HepG2 (cell line): ENCODE results near the gene FAM162A. TPM values are rescaled to one million over a fixed set of nuclear protein-coding genes. Genes with fewer than 3 reads are reported as not detected.

Experiments used
- ATAC-seq: fragments of 200-7000 bp; cut with Tn5 transposase; 3 replicates; pipeline ENCODE4 v1.9.1; 2020; ENCODE audit warnings: mild to moderate bottlenecking, moderate library complexity
- BruUV-seq: library from RNA; stranded (reverse); fragments of 400-500 nt; replicated peaks from 2 replicates; lab custom pipeline; 2021; lab: Mats Ljungman, UMichigan
- CTCF ChIA-PET: fragments of 300-600 bp; formaldehyde crosslinking; extraction: SDS; loops from one replicate; lab custom pipeline; 2021; ENCODE audit warnings: low total read pairs, inconsistent platforms, low intra/inter-chr PET ratio; lab: Yijun Ruan, JAX
- POLR2A ChIA-PET: fragments of 350-600 bp; sonication (Branson Sonifier 250); formaldehyde crosslinking; loops from one replicate; lab custom pipeline; 2020; ENCODE audit warnings: antibody characterized with exemption, inconsistent platforms; lab: Yijun Ruan, JAX
- DNase-seq: peaks from one replicate; pipeline ENCODE4 v3.0.0-alpha.2; 2015; ENCODE audit warnings: low spot score
- FAIRE-seq: peaks from 3 replicates; lab custom pipeline; 2011; peaks lifted over from hg19 to GRCh38; lab: Jason Lieb, UNC
- H2AFZ ChIP-seq: one replicate; pipeline ENCODE4 v1.6.1; 2011; ENCODE audit warnings: low read length, inconsistent platforms
- H3K27ac ChIP-seq: fragments of 300-600 bp; 3 replicates; pipeline ENCODE4 v1.8.0; 2011; ENCODE audit warnings: mixed run types, mild to moderate bottlenecking, mixed read lengths, low read length, inconsistent platforms; ENCODE audit not compliant: insufficient read depth; ENCODE audit errors: extremely low read length
- H3K27me3 ChIP-seq, 2 experiments: fragments of 200-600 bp in 1 of 2; 2 replicates in 1 of 2; 3 replicates in 1 of 2; pipeline versions ENCODE4 v1.6.0 to v1.8.0; 2011; ENCODE audit warnings: low read length in 2 of 2, mild to moderate bottlenecking in 2 of 2, moderate library complexity in 2 of 2, inconsistent platforms in 1 of 2; ENCODE audit not compliant: insufficient read depth in 2 of 2, control insufficient read depth in 1 of 2
- H3K36me3 ChIP-seq, 2 experiments: fragments of 200-600 bp in 1 of 2; replicated peaks in 1 of 2; 2 replicates in 1 of 2; 3 replicates in 1 of 2; pipeline versions ENCODE4 v1.5.1 to v1.8.0; 2011; ENCODE audit warnings: low read length in 2 of 2, inconsistent platforms in 1 of 2; ENCODE audit not compliant: insufficient read depth in 2 of 2, control insufficient read depth in 1 of 2
- H3K4me1 ChIP-seq: 2 replicates; pipeline ENCODE4 v1.5.1; 2012; ENCODE audit warnings: low read length, inconsistent platforms; ENCODE audit not compliant: insufficient read depth
- H3K4me2 ChIP-seq: 2 replicates; pipeline ENCODE4 v1.6.0; 2011; ENCODE audit warnings: low read depth, low read length, inconsistent platforms
- H3K4me3 ChIP-seq, 3 experiments: fragments of 200-600 bp in 1 of 3; sonication (generic), shearing (Covaris generic) in 1 of 3; replicated peaks in 1 of 3; 2 replicates each; pipeline ENCODE4 v1.5.1; 2011 to 2016; ENCODE audit warnings: low read length in 3 of 3, inconsistent platforms in 2 of 3, low read depth in 2 of 3, mild to moderate bottlenecking in 2 of 3, control low read depth in 1 of 3, mixed read lengths in 1 of 3; ENCODE audit not compliant: insufficient read depth in 1 of 3
- H3K79me2 ChIP-seq: one replicate; pipeline ENCODE4 v1.6.1; 2011; ENCODE audit warnings: low read length, inconsistent platforms; ENCODE audit not compliant: insufficient read depth
- H3K9ac ChIP-seq: 2 replicates; pipeline ENCODE4 v1.6.0; 2011; ENCODE audit warnings: mild to moderate bottlenecking, low read depth, low read length, inconsistent platforms; ENCODE audit not compliant: insufficient read depth
- H3K9me3 ChIP-seq: 2 replicates; pipeline ENCODE4 v1.5.1; 2012; ENCODE audit warnings: mild to moderate bottlenecking, low read length
- H4K20me1 ChIP-seq: 2 replicates; pipeline ENCODE4 v1.6.0; 2011; ENCODE audit warnings: inconsistent platforms, mild to moderate bottlenecking, low read length, moderate library complexity; ENCODE audit not compliant: insufficient read depth
- ASH2L ChIP-seq: fragments of 300-600, 200-600 bp; sonication (generic); IDR thresholded peaks from 2 replicates; pipeline ENCODE4 v1.7.0; 2017; ENCODE audit warnings: low read depth, mild to moderate bottlenecking, moderate library complexity, mixed read lengths, low read length; ENCODE audit not compliant: insufficient read length
- ESRRA ChIP-seq: sonication (generic); formaldehyde crosslinking; IDR thresholded peaks from 2 replicates; pipeline ENCODE4 v1.5.1; 2020; ENCODE audit warnings: mild to moderate bottlenecking, low read depth, missing genetic modification reagents
- GTF2F1 ChIP-seq: fragments of 150-350 bp; IDR thresholded peaks from 2 replicates; pipeline ENCODE4 v1.6.1; 2014; ENCODE audit warnings: low read length
- KMT2A ChIP-seq: sonication (generic); formaldehyde crosslinking; IDR thresholded peaks from 2 replicates; pipeline ENCODE4 v1.4.0; 2020; ENCODE audit warnings: missing genetic modification reagents
- MAFG ChIP-seq: sonication (generic); formaldehyde crosslinking; IDR thresholded peaks from 2 replicates; pipeline ENCODE4 v1.5.1; 2020; ENCODE audit warnings: mild to moderate bottlenecking, missing genetic modification reagents
- MED13 ChIP-seq: sonication (generic); formaldehyde crosslinking; IDR thresholded peaks from 2 replicates; pipeline ENCODE4 v1.5.0; 2020; ENCODE audit warnings: missing genetic modification reagents
- MYNN ChIP-seq: sonication (generic); formaldehyde crosslinking; IDR thresholded peaks from 2 replicates; pipeline ENCODE4 v1.4.0; 2020; ENCODE audit warnings: mild to moderate bottlenecking, low read depth, missing genetic modification reagents
- SYNCRIP ChIP-seq: fragments of 200-400 bp; formaldehyde crosslinking; IDR thresholded peaks from 2 replicates; pipeline ENCODE4 v1.6.1; 2018; ENCODE audit warnings: mild to moderate bottlenecking, low read depth, low read length; ENCODE audit not compliant: insufficient read depth
- ZNF207 ChIP-seq: fragments of 450-650 bp; IDR thresholded peaks from 2 replicates; pipeline ENCODE4 v1.6.1; 2016; ENCODE audit warnings: antibody characterized with exemption, borderline replicate concordance
- ZNF263 ChIP-seq: sonication (generic); formaldehyde crosslinking; IDR thresholded peaks from 2 replicates; pipeline ENCODE4 v1.4.0; 2020; ENCODE audit warnings: missing genetic modification reagents
- ZNF556 ChIP-seq: sonication (generic); formaldehyde crosslinking; IDR thresholded peaks from 2 replicates; pipeline ENCODE4 v1.4.0; 2020; ENCODE audit warnings: mild to moderate bottlenecking, missing genetic modification reagents, borderline replicate concordance
- WGBS: methylation state at CpG from one replicate; pipeline ENCODE4 v1.1.6; 2017; ENCODE audit warnings: low lambda C conversion rate; 5-methylcytosine and 5-hydroxymethylcytosine counted together
- in situ Hi-C: cut with HindIII; loops from 2 replicates; pipeline ENCODE4 v1.10.0; 2017; ENCODE audit warnings: low pct_unique_long_range_greater_than_20kb; ENCODE audit not compliant: extremely low pct_ligation_motif_present
- intact Hi-C: fragments of 100-400 bp; cut with micrococcal nuclease; formaldehyde crosslinking; loops from one replicate; pipeline ENCODE4 v1.10.0; 2022; ENCODE audit not compliant: unreplicated experiment
- polyA plus RNA-seq, 8 experiments: library from polyadenylated mRNA; depleted of rRNA in 3 of 8; stranded (reverse) in 7 of 8; unstranded in 1 of 8; fragments of >200 nt; fragmentation: Illumina TruSeq in 4 of 8; extraction: Trizol in 4 of 8; gene quantifications; 2 replicates each; pipeline versions ENCODE4 v1.2.1 to v1.2.3, GENCODE V29; 2011 to 2016; ENCODE audit warnings: low read depth in 4 of 8, missing spikeins in 1 of 8, mixed read lengths in 1 of 8; ENCODE audit not compliant: insufficient read depth in 1 of 8
- total RNA-seq, 5 experiments: library from RNA; depleted of rRNA; stranded (reverse); fragments of >200 nt; fragmentation: Illumina TruSeq; extraction: Trizol; gene quantifications; 2 replicates each; pipeline ENCODE4 v1.2.3, GENCODE V29; 2016; ENCODE audit warnings: low read depth in 1 of 5
- TF ChIP-seq, protein P1 (sequence below): sonication (generic); formaldehyde crosslinking; IDR thresholded peaks from 2 replicates; pipeline ENCODE4 v1.5.1; 2020; ENCODE audit warnings: missing genetic modification reagents, mild to moderate bottlenecking, borderline replicate concordance
- TF ChIP-seq, protein P2 (sequence below): sonication (generic); formaldehyde crosslinking; IDR thresholded peaks from 2 replicates; pipeline ENCODE4 v1.4.0; 2020; ENCODE audit warnings: mild to moderate bottlenecking, low read depth, missing genetic modification reagents
- TF ChIP-seq, protein P3 (sequence below): sonication (generic); formaldehyde crosslinking; IDR thresholded peaks from 2 replicates; pipeline ENCODE4 v1.5.0; 2020; ENCODE audit warnings: missing genetic modification reagents

Gene FAM162A
- total and polyA plus RNA-seq, 2 of the 13 experiments (the other 11 are each of a cell fraction or from before 2014, with no cell fraction given): 115 to 155 TPM

DNA sequence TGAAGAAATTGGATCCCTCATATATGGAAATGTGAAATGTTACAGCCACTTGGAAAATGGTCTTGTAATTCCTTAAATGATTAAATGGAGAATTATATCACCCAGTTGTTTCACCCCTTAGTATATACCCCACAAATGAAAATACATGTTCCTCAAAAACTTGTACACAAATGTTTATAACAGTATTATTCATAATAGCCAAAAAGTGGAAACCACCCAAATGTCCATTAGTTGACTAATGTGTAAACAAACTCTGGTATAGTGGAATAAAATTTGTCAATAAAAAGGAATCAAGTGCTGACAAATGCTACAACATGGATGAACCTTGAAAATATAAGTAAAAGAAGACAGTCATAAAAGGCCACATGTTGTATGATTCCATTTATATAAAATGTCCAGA is 12.5 kb downstream of the FAM162A start:
- Histone ChIP-seq H3K27me3 (no peaks in the 10 kb centered on the region), H4K20me1 (peaks cover 7% of the 10 kb centered on the region; the same call in 1 of the 2 replicates), H3K9ac (no peak overlapping the region), H3K36me3 (peaks cover 0 to 15% of the 10 kb centered on the region in 2 experiments; a peak in 2 of 5 replicates), H3K27ac (no peak overlapping the region), H3K4me1 (peaks cover 30% of the 10 kb centered on the region), H3K4me2 (no peak overlapping the region), H3K9me3 (no peaks in the 10 kb centered on the region), H3K79me2 (peaks cover 61% of the 10 kb centered on the region), H2AFZ (no peak overlapping the region), H3K4me3 (no peak overlapping the region)
- ATAC-seq: no peak
- no peak for FAIRE-seq
- in situ Hi-C loops (no loop called here), intact Hi-C loops (no loop called here)
- BruUV-seq: no TSS peak
- TF ChIP-seq GTF2F1 (no peak), ESRRA (no peak)
- POLR2A ChIA-PET: no interaction called here
- CTCF ChIA-PET: no interaction called here
- DNase-seq: no peak

DNA sequence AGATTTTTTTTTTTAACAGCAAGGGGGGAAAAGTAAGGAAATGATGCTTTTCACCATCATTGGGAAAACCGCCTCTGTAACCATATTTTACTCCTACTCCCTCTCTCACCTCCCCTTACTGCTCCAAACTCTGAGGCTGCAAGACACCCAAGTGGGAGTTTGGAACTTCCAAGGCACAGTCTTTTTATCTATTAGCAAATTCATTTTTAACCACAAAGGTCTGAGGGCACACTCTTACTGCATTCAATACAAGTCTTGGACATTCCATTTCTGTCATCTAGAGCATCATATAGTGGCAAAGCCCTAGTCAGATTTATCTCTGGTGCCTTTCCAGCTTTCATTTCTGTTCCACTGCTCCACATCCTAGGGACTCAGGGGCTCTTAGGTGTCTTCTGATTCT is 13.2 kb downstream of the FAM162A start:
- POLR2A ChIA-PET: no interaction called here
- FAIRE-seq: no peak

More for the DNA sequence above, 13.2 kb downstream of the FAM162A start:
- Histone ChIP-seq H3K4me2 (no peak overlapping the region), H3K36me3 (peaks cover 0 to 15% of the 10 kb centered on the region in 2 experiments; a peak in 2 of 5 replicates), H2AFZ (no peak overlapping the region), H3K27ac (no peak overlapping the region), H3K4me3 (no peak overlapping the region), H3K9ac (no peak overlapping the region), H3K27me3 (no peaks in the 10 kb centered on the region), H3K9me3 (no peaks in the 10 kb centered on the region), H3K4me1 (peaks cover 23% of the 10 kb centered on the region), H4K20me1 (peaks cover 6% of the 10 kb centered on the region; the same call in 1 of the 2 replicates), H3K79me2 (peaks cover 61% of the 10 kb centered on the region)
- CTCF ChIA-PET: no interaction called here
- ATAC-seq: no peak
- in situ Hi-C loops (no loop called here), intact Hi-C loops (no loop called here)
- no peak for TF ChIP-seq SYNCRIP
- TF ChIP-seq, protein P1, sequence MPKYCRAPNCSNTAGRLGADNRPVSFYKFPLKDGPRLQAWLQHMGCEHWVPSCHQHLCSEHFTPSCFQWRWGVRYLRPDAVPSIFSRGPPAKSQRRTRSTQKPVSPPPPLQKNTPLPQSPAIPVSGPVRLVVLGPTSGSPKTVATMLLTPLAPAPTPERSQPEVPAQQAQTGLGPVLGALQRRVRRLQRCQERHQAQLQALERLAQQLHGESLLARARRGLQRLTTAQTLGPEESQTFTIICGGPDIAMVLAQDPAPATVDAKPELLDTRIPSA (CRISPR knock-in tag): no peak
- TF ChIP-seq, protein P2, sequence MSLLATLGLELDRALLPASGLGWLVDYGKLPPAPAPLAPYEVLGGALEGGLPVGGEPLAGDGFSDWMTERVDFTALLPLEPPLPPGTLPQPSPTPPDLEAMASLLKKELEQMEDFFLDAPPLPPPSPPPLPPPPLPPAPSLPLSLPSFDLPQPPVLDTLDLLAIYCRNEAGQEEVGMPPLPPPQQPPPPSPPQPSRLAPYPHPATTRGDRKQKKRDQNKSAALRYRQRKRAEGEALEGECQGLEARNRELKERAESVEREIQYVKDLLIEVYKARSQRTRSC (CRISPR knock-in tag): no peak
- TF ChIP-seq, protein P3, sequence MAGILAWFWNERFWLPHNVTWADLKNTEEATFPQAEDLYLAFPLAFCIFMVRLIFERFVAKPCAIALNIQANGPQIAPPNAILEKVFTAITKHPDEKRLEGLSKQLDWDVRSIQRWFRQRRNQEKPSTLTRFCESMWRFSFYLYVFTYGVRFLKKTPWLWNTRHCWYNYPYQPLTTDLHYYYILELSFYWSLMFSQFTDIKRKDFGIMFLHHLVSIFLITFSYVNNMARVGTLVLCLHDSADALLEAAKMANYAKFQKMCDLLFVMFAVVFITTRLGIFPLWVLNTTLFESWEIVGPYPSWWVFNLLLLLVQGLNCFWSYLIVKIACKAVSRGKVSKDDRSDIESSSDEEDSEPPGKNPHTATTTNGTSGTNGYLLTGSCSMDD (CRISPR knock-in tag): no peak
- TF ChIP-seq ASH2L: no peak
- no peak for TF ChIP-seq MED13 (CRISPR knock-in tag)
- no peak for TF ChIP-seq MAFG
- TF ChIP-seq ZNF556 (CRISPR knock-in tag): no peak
- no peak for TF ChIP-seq ZNF207
- no peak for TF ChIP-seq ZNF263 (CRISPR knock-in tag)
- TF ChIP-seq MYNN (CRISPR knock-in tag): no peak
- TF ChIP-seq KMT2A: no peak
- BruUV-seq: no TSS peak
- WGBS: 96% methylated on average over 1 of the region's 1 CpG
- DNase-seq: no peak
